A549 (cell line): ENCODE measurements around the gene CCR8. TPM values are rescaled to one million over a fixed set of nuclear protein-coding genes. Genes with fewer than 3 reads are reported as not detected.

ENCODE experiments used
- polyA plus RNA-seq, 4 experiments: library from polyadenylated mRNA; depleted of rRNA in 3 of 4; stranded (reverse); fragments of >200 nt; fragmentation: RNase III in 1 of 4; extraction: RNeasy Plus Mini Kit Qiagen cat#74134 plus additional on column Dnase treatment in 1 of 4; gene quantifications; 2 replicates in 3 of 4; 3 replicates in 1 of 4; pipeline ENCODE4 v1.2.3, GENCODE V29; 2011 to 2017

The CCR8 gene
- polyA plus RNA-seq, 2 of the 4 experiments (the other 2 are of a cell fraction) = not detected

Other genes with a start within 250 kb of the CCR8 start
- gene GORASP1, start 222.1 kb upstream of the CCR8 start, polyA plus RNA-seq (2011; rRNA removed) = 30.3 and 38.9 TPM in 2 replicates
- gene GORASP1, start 222.1 kb upstream of the CCR8 start, polyA plus RNA-seq (2017; fragmentation: RNase III; extraction: RNeasy Plus Mini Kit Qiagen cat#74134 plus additional on column Dnase treatment) = 27.4 to 36.3 TPM (median 32.3 TPM) in 3 replicates
- gene TTC21A, start 222.0 kb upstream of the CCR8 start, polyA plus RNA-seq (2011; rRNA removed) = 1.4 and 2.0 TPM in 2 replicates
- 1.1 to 1.5 TPM (median 1.1 TPM) in 3 replicates for gene TTC21A, start 222.0 kb upstream of the CCR8 start, polyA plus RNA-seq (2017; fragmentation: RNase III; extraction: RNeasy Plus Mini Kit Qiagen cat#74134 plus additional on column Dnase treatment)
- gene CSRNP1, start 176.1 kb upstream of the CCR8 start, polyA plus RNA-seq (2011; rRNA removed) = 15.5 and 15.6 TPM in 2 replicates
- 10.7 to 12.9 TPM (median 12.0 TPM) in 3 replicates for gene CSRNP1, start 176.1 kb upstream of the CCR8 start, polyA plus RNA-seq (2017; fragmentation: RNase III; extraction: RNeasy Plus Mini Kit Qiagen cat#74134 plus additional on column Dnase treatment)
- gene XIRP1, start 137.1 kb upstream of the CCR8 start, polyA plus RNA-seq (2011; rRNA removed) = not detected in 2 replicates
- not detected in 3 replicates for gene XIRP1, start 137.1 kb upstream of the CCR8 start, polyA plus RNA-seq (2017; fragmentation: RNase III; extraction: RNeasy Plus Mini Kit Qiagen cat#74134 plus additional on column Dnase treatment)
- 0.14 and 0.21 TPM in 2 replicates for gene CX3CR1, start 49.7 kb upstream of the CCR8 start, polyA plus RNA-seq (2011; rRNA removed)
- gene CX3CR1, start 49.7 kb upstream of the CCR8 start, polyA plus RNA-seq (2017; fragmentation: RNase III; extraction: RNeasy Plus Mini Kit Qiagen cat#74134 plus additional on column Dnase treatment) = 0.04 to 0.07 TPM (median 0.06 TPM) in 3 replicates
- 52.8 and 53.0 TPM in 2 replicates for gene SLC25A38, start 53.7 kb downstream of the CCR8 start, polyA plus RNA-seq (2011; rRNA removed)
- gene SLC25A38, start 53.7 kb downstream of the CCR8 start, polyA plus RNA-seq (2017; fragmentation: RNase III; extraction: RNeasy Plus Mini Kit Qiagen cat#74134 plus additional on column Dnase treatment) = 30.9 to 32.6 TPM (median 31.9 TPM) in 3 replicates
- 3,141 and 4,058 TPM in 2 replicates for gene RPSA, start 77.0 kb downstream of the CCR8 start, polyA plus RNA-seq (2011; rRNA removed)
- gene RPSA, start 77.0 kb downstream of the CCR8 start, polyA plus RNA-seq (2017; fragmentation: RNase III; extraction: RNeasy Plus Mini Kit Qiagen cat#74134 plus additional on column Dnase treatment) = 2,484 to 2,571 TPM (median 2,497 TPM) in 3 replicates
- gene MOBP, start 138.0 kb downstream of the CCR8 start, polyA plus RNA-seq (2011; rRNA removed) = 0.10 TPM in 1 of 2 replicates, not detected in the other
- gene MOBP, start 138.0 kb downstream of the CCR8 start, polyA plus RNA-seq (2017; fragmentation: RNase III; extraction: RNeasy Plus Mini Kit Qiagen cat#74134 plus additional on column Dnase treatment) = 0.01 TPM in 1 of 3 replicates, not detected in the others